HUES48 (cell line): ENCODE data around the gene PBX1.

Source experiments
- H3K27ac ChIP-seq: one replicate; pipeline ENCODE4 v1.7.0; 2013; ENCODE audit warnings: low read depth, low read length, inconsistent platforms
- H3K27me3 ChIP-seq: 2 replicates; pipeline ENCODE4 v1.6.1; 2013; ENCODE audit warnings: mild to moderate bottlenecking, low read length; ENCODE audit not compliant: control insufficient read depth, insufficient read depth
- H3K36me3 ChIP-seq: 2 replicates; pipeline ENCODE4 v1.6.1; 2013; ENCODE audit warnings: low read length; ENCODE audit not compliant: control insufficient read depth, insufficient read depth
- H3K4me1 ChIP-seq: 2 replicates; pipeline ENCODE4 v1.6.1; 2013; ENCODE audit warnings: mild to moderate bottlenecking, low read length; ENCODE audit not compliant: control insufficient read depth, insufficient read depth
- H3K4me3 ChIP-seq: 2 replicates; pipeline ENCODE4 v1.5.1; 2013; ENCODE audit warnings: mild to moderate bottlenecking, low read depth, low read length
- H3K9ac ChIP-seq: 2 replicates; pipeline ENCODE4 v1.6.1; 2013; ENCODE audit warnings: mild to moderate bottlenecking, low read depth, low read length, moderate library complexity
- H3K9me3 ChIP-seq: 2 replicates; pipeline ENCODE4 v1.6.1; 2013; ENCODE audit warnings: low read length; ENCODE audit not compliant: control insufficient read depth, insufficient read depth

PBX1 gene

GRCh38 chr1:164702664-164703063, 143.7 kb downstream of the PBX1 start:
- no peak overlapping the region for H3K9ac ChIP-seq
- H3K27ac ChIP-seq = no peak overlapping the region
- no peaks in the 10 kb centered on the region for H3K9me3 ChIP-seq
- no peaks in the 10 kb centered on the region for H3K27me3 ChIP-seq
- H3K36me3 ChIP-seq = no peaks in the 10 kb centered on the region
- H3K4me3 ChIP-seq = no peak overlapping the region
- peaks cover 46% of the 10 kb centered on the region for H3K4me1 ChIP-seq

GRCh38 chr1:164703463-164703862, 144.5 kb downstream of the PBX1 start:
- no peaks in the 10 kb centered on the region for H3K27me3 ChIP-seq
- no peak overlapping the region for H3K4me3 ChIP-seq
- peaks cover 49% of the 10 kb centered on the region for H3K4me1 ChIP-seq
- H3K36me3 ChIP-seq = no peaks in the 10 kb centered on the region
- H3K9ac ChIP-seq = no peak overlapping the region
- H3K9me3 ChIP-seq = no peaks in the 10 kb centered on the region
- H3K27ac ChIP-seq = no peak overlapping the region

DNA sequence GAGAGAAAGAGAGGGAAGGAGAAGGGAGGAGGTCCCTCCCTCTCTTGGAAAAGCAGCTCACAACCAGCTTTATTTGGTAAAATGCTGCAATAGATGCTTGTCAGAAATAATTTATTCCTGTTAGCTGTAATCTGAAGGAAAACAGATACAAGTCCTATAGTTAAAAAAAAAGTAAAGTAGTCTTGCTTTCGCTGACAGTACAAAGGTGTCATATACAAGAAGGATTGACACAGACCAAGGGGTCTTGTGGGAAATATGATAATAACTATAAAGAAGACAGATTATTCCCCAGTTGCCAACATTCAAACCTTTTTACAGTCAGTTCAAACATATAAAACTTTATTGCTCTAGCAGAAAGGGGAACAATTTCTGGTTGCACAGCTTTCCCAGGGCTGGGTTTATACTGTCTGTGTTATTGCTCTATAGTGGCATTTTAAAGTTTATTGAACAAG, 145.0 kb downstream of the PBX1 start:
- no peaks in the 10 kb centered on the region for H3K9me3 ChIP-seq
- no peak overlapping the region for H3K4me3 ChIP-seq
- no peaks in the 10 kb centered on the region for H3K36me3 ChIP-seq
- H3K4me1 ChIP-seq = peaks cover 46% of the 10 kb centered on the region
- no peak overlapping the region for H3K9ac ChIP-seq
- H3K27ac ChIP-seq = no peak overlapping the region
- no peaks in the 10 kb centered on the region for H3K27me3 ChIP-seq

DNA sequence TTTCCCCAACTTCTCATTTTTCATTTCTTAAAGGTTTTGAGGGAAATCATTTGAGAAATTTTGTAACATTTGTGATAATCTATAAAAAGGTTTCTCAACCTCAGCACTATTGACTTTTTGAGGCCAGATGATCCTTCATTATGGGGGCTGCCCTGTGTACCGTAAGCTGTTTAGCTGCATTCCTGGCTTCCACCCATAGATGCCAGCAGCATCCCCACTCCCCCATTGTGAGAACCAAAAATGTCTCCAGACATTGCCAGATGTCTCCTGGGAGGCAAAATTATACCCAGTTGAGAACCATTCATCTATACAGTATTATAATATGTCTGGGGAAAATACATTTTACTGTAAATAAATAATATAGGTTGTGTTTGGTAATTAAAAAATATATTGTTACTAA, 146.0 kb downstream of the PBX1 start:
- H3K27ac ChIP-seq = no peak overlapping the region
- no peaks in the 10 kb centered on the region for H3K36me3 ChIP-seq
- no peak overlapping the region for H3K9ac ChIP-seq
- no peaks in the 10 kb centered on the region for H3K27me3 ChIP-seq
- no peaks in the 10 kb centered on the region for H3K9me3 ChIP-seq
- no peak overlapping the region for H3K4me3 ChIP-seq
- peaks cover 39% of the 10 kb centered on the region for H3K4me1 ChIP-seq

DNA sequence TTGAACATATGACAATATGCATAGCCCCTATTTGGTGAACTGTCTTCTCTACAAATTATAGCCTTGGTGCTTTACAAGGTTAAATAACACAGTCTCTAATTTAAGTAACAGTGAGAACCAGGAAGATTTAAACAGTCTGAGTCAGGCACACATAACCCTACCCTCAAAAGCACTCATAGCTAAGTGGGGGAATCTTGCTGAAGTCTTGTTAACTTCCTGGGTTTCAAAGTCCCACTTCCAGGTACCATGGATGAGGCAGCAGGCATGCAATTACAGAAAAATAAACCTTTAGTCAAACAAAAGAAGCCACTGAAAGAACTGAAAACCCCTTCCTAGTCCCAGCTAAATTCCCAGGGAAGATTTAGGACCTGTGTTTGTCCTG, 147.6 kb downstream of the PBX1 start:
- no peaks in the 10 kb centered on the region for H3K27me3 ChIP-seq
- no peak overlapping the region for H3K9ac ChIP-seq
- H3K9me3 ChIP-seq = no peaks in the 10 kb centered on the region
- H3K27ac ChIP-seq = peak overlapping the region; percentile 14
- peaks cover 42% of the 10 kb centered on the region for H3K4me1 ChIP-seq
- H3K4me3 ChIP-seq = no peak overlapping the region
- H3K36me3 ChIP-seq = no peaks in the 10 kb centered on the region

GRCh38 chr1:164707868-164708331, 148.9 kb downstream of the PBX1 start:
- H3K27me3 ChIP-seq = no peaks in the 10 kb centered on the region
- H3K9me3 ChIP-seq = no peaks in the 10 kb centered on the region
- peaks cover 48% of the 10 kb centered on the region for H3K4me1 ChIP-seq
- no peak overlapping the region for H3K9ac ChIP-seq
- H3K27ac ChIP-seq = no peak overlapping the region
- H3K4me3 ChIP-seq = no peak overlapping the region
- H3K36me3 ChIP-seq = no peaks in the 10 kb centered on the region

DNA sequence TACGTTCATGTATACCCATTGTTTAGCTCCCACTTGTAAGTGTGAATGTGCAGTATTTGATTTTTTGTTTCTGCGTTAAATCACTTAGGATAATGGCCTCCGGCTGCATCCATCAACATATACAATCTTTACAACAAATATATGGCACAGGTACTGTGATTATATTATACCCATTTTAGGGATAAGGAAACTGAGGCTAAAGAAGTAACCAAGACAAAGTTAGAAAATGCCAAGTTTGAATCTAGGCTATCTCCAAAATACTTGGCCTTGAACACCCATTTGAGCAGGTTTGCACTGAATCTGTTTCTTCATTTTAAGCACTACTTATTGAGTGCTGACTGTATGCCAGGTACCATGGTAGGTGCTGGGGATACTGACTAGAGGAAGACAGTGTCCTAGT, 149.6 kb downstream of the PBX1 start:
- Histone ChIP-seq H3K36me3 (no peaks in the 10 kb centered on the region), H3K27me3 (no peaks in the 10 kb centered on the region), H3K4me3 (no peak overlapping the region), H3K27ac (no peak overlapping the region), H3K9me3 (no peaks in the 10 kb centered on the region), H3K4me1 (peaks cover 48% of the 10 kb centered on the region), H3K9ac (no peak overlapping the region)

DNA sequence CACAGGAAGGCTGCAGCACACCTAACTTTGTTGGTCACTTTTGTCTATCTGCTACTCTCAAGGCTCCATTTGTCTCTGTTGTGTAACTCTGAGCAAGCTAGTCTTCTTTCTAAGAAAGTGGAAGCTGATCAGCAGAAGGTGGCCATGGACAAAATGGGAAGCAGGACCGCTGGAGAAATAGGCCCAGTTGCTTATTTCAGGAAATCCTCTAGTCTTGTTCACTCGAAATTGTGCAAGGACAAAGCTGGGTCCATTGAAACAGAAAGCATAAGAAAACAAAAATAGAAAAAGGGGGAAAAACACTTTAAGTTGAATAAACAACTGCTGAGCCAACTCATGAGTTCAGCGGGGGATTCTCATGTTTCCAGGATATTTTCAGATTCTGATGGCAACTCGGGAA, 150.1 kb downstream of the PBX1 start:
- H3K27me3 ChIP-seq = no peaks in the 10 kb centered on the region
- no peak overlapping the region for H3K4me3 ChIP-seq
- H3K4me1 ChIP-seq = peaks cover 46% of the 10 kb centered on the region
- no peaks in the 10 kb centered on the region for H3K36me3 ChIP-seq
- H3K9me3 ChIP-seq = no peaks in the 10 kb centered on the region
- H3K27ac ChIP-seq = no peak overlapping the region
- H3K9ac ChIP-seq = no peak overlapping the region

DNA sequence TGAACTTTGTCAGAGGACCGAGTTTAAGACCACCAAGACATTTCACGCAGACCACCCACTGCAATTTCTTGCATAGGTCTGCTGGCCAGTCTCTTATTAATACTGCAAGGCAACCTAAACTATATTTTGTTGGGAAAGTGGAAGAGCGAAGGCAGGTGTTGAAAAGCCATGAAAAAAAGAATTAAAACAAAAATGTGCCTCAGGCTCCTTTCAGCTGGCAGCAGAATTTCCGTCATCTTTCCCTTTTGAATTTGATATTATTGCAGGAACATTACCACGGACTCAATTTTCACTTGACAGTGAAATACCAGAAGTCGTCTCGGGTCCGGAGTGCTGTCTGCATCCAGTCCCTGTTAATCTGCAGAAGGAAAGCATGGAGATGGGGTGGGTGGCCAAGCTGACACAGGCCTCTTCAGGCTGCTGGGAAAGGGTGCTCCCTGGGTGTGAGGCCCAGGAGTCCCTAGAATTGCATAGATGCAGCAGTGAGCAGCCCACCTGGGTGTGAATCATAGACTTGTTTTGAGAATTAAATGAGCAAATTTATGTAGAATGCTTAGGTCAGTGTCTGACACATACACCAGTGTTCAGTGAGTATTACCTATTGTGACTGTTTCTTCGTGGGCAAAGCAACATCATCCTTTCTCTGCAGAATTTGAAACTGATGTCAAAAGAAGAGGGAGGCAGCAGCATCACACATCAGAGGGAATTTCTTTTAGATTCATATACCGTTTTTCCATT, 150.7 kb downstream of the PBX1 start:
- Histone ChIP-seq H3K36me3 (no peaks in the 10 kb centered on the region), H3K9ac (no peak overlapping the region), H3K4me3 (no peak overlapping the region), H3K9me3 (no peaks in the 10 kb centered on the region), H3K27me3 (no peaks in the 10 kb centered on the region), H3K4me1 (peaks cover 46% of the 10 kb centered on the region), H3K27ac (no peak overlapping the region)

DNA sequence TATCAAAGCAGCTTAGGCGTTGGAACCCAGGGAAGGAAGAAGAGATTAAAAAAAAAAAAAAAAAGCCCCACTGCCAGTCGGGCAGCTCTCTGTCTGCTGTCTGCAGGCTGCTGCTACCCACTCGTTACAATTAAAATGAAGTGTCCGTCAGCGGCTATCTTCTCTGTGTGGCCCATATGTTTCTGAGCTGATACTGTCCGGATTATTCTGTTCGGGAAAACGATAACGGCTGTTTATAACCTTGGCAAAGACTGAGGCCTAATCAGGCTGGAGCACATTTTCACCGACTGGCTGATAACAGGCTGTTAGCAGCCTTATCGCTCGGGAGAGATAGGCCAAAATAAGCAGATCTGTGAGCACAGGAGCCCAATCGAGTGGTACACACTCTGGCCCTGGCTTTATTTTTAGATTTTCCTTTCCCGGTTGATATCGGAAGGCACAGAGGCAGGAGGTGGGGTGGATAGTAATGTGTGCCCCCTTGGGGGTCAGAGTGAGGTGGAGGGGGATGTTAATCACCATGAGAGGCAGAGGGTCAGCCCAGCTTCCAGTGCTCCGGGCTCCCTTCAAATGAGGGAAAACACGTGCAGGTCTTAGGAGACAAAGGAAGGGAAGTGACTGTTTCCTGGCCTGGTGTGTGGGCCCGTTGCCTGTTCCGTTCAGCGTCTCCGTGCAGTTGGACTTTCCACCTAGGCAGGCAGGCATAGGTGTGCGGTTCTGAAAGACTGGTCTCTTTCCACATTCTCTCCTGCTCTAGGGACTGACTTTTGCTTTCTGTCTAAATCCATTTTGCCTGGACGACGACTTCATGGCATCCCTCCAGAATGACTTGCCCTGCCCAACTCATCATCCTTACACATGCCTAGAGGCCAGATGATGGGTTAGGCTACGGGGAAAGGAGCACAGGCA, 153.4 kb downstream of the PBX1 start:
- no peak overlapping the region for H3K9ac ChIP-seq

More for the DNA sequence above, 153.4 kb downstream of the PBX1 start:
- peaks cover 29% of the 10 kb centered on the region for H3K4me1 ChIP-seq
- no peaks in the 10 kb centered on the region for H3K27me3 ChIP-seq
- no peak overlapping the region for H3K27ac ChIP-seq
- no peak overlapping the region for H3K4me3 ChIP-seq
- H3K36me3 ChIP-seq = no peaks in the 10 kb centered on the region
- no peaks in the 10 kb centered on the region for H3K9me3 ChIP-seq
